Spinal cord (tissue), 10 donors: ENCODE data around the gene OR5H14. TPM values are rescaled to one million over a fixed set of nuclear protein-coding genes. Genes with fewer than 3 reads are reported as not detected.

Experiments
- DNase-seq, 6 donors: peaks; one replicate each; pipeline versions ENCODE4 v3.0.0 to v3.0.0-alpha.2; 2013 to 2015; ENCODE audit warnings: low spot score in 6 of 6, low read depth in 4 of 6
- H3K27ac ChIP-seq: one replicate; pipeline ENCODE4 v1.5.1; 2013; ENCODE audit warnings: low read depth, low read length, control low read depth
- H3K27me3 ChIP-seq: one replicate; pipeline ENCODE4 v1.6.1; 2013; ENCODE audit warnings: low read length; ENCODE audit not compliant: control insufficient read depth, insufficient read depth
- H3K36me3 ChIP-seq: one replicate; pipeline ENCODE4 v1.6.1; 2013; ENCODE audit warnings: low read length; ENCODE audit not compliant: control insufficient read depth, insufficient read depth
- H3K4me1 ChIP-seq: one replicate; pipeline ENCODE4 v1.6.1; 2013; ENCODE audit warnings: low read length; ENCODE audit not compliant: control insufficient read depth, insufficient read depth
- H3K4me3 ChIP-seq: one replicate; pipeline ENCODE4 v1.5.1; 2013; ENCODE audit warnings: low read depth, low read length, control low read depth
- H3K9me3 ChIP-seq: one replicate; pipeline ENCODE4 v1.6.1; 2013; ENCODE audit warnings: low read length; ENCODE audit not compliant: control insufficient read depth, insufficient read depth
- WGBS: methylation state at CpG from one replicate; pipeline ENCODE4 v1.1.5; 2013; ENCODE audit warnings: missing lambda C conversion rate; ENCODE audit not compliant: insufficient coverage; 5-methylcytosine and 5-hydroxymethylcytosine counted together
- long read RNA-seq, 4 donors: transcript quantifications; one replicate each; lab custom pipeline, GENCODE V29; 2026
- polyA plus RNA-seq, 2 donors: library from polyadenylated mRNA; unstranded; fragments of 120-200 nt; gene quantifications; one replicate each; pipeline ENCODE4 v1.2.1, GENCODE V29; 2013; ENCODE audit not compliant: insufficient read length in 2 of 2
- total RNA-seq, 2 donors: library from RNA; depleted of rRNA in 1 of 2; stranded (reverse); fragments of 120-200 nt in 1 of 2; fragments of >200 nt in 1 of 2; gene quantifications; one replicate each; pipeline versions ENCODE4 v1.2.3 to v1.2.4, GENCODE V29; 2013 to 2014
- donor health status: healthy.

The OR5H14 gene
- not detected for total RNA-seq
- polyA plus RNA-seq: under 1 TPM in 1 of 2 donors, not detected in 1; 0.06 TPM
- long read RNA-seq, donor 1: 0 reads
- long read RNA-seq, donor 2: 0 reads
- long read RNA-seq, donor 3: 0 reads
- long read RNA-seq, donor 4: 0 reads

DNA sequence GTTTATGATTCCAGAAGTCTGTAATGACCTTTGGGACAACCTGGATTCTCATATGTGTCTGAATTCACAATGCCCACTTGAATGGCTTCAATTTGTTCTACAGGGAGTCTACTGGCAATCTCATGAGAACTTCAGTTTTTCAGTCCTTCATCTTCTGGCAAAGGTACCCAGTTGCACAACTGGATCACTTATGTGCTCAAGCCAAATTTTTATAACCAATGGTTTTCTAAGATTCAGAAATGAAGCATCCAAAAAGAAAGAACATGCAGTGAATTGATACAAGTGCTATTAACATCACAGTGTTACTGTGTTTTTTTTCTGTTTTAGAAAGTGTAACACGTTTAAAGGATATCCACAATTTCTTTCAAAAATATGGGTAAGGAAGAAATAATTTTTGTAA is at the start of gene OR5H14:
Gene OR5H14, plus strand, starts transcription at position 301 of the 400 bp plus-strand sequence. CDS start 1,907 bp downstream, outside the sequence.
- H3K4me1 ChIP-seq: no peaks in the 10 kb centered on the region
- no peaks in the 10 kb centered on the region for H3K36me3 ChIP-seq
- no peaks in the 10 kb centered on the region for H3K27me3 ChIP-seq
- no peak within 1 kb of the TSS for H3K27ac ChIP-seq
- no CpG with 5 or more reads among the region's 1 CpG for WGBS
- no peak within 1 kb of the TSS for H3K4me3 ChIP-seq
- no peaks in the 10 kb centered on the region for H3K9me3 ChIP-seq
- DNase-seq: no peak

DNA sequence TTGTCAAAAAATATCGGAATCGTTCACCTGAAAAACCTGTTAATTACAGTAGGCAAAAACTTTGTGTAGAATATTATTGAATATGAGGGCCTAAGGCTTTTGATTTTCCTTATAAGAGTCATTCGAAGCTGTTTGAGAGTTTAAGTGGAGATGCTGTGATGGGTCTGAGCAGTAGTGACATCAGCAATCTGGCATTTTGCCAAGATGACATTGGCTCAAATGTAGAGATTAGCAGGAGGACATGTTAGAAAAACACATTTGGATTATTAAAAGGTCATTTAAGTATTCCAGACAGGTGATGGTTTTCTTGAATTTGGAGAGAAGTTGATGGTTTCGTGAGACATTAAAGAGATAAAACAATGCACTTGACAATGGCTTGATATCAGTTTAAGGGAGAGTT is 47.4 kb upstream of the OR5H14 start:
- H3K4me3 ChIP-seq: no peak overlapping the region
- H3K9me3 ChIP-seq: no peaks in the 10 kb centered on the region
- H3K4me1 ChIP-seq: no peaks in the 10 kb centered on the region

DNA sequence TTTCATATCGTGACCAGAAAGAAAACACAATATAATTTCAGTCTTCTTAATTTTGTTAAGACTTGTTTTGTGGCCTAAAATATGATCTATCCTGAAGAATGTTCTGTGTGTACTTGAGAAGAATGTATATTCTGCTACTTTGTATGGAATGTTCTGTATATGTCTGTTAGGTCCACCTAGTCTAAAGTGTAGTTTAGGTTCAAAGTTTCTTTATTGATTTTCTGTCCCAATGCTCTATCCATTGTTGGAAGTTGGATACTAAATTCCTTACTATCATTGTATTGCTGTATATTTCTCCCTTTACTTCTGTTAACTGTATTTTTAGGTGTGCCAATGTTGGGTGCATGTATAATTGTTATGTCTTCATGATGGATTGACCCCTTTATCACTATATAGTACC is 39.1 kb upstream of the OR5H14 start:
- Histone ChIP-seq H3K4me3 (no peak overlapping the region), H3K9me3 (peaks cover 5% of the 10 kb centered on the region), H3K27me3 (no peaks in the 10 kb centered on the region), H3K36me3 (no peaks in the 10 kb centered on the region), H3K4me1 (no peaks in the 10 kb centered on the region), H3K27ac (no peak overlapping the region)
- no peak for DNase-seq
- whole genome bisulfite sequencing: no CpG with 5 or more reads among the region's 1 CpG

More for the DNA sequence above, 47.4 kb upstream of the OR5H14 start:
- DNase-seq: no peak
- Histone ChIP-seq H3K27ac (no peak overlapping the region), H3K27me3 (no peaks in the 10 kb centered on the region), H3K36me3 (no peaks in the 10 kb centered on the region)
- 88% methylated on average over 1 of the region's 4 CpGs for WGBS

DNA sequence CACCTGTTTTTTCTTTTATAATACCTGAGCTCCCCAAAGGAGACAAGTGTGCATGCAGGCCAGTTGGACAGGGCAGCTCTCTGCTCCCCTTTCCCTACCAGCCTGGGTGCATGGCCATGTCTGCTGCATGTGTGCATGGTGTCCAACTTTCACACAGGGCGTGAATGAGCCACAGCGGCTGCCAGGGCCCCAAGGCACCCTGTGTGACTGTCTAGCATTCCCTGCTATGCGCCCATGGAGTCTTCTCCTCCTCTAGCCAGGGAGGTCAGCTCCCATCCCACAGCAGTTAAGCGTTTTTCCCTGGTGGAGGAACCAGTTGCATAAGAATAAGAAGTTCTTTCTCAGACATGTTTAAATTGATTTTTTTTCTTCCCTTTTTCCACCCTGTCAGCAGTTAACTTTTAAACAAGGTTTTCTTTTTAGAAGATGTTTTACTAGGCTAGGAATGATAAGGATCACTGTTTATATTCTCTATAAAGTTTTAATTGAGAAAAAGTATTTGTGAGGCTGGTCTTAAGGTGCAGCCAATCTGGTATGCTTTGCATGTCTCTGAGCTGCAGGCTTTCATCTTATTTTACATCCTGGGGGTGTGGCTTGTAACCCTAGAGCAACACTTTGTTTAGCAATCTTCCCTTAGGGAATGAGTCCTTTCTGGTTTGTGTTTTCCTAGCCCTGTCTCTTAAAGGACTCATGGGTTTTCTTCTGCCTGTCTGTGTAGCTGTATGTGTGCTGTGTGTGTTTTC is 37.3 kb upstream of the OR5H14 start:
- Histone ChIP-seq H3K4me3 (no peak overlapping the region), H3K27me3 (no peaks in the 10 kb centered on the region), H3K36me3 (no peaks in the 10 kb centered on the region), H3K9me3 (peaks cover 5% of the 10 kb centered on the region), H3K4me1 (no peaks in the 10 kb centered on the region), H3K27ac (no peak overlapping the region)
- 80% methylated on average over 3 of the region's 4 CpGs for WGBS
- DNase-seq: no peak

DNA sequence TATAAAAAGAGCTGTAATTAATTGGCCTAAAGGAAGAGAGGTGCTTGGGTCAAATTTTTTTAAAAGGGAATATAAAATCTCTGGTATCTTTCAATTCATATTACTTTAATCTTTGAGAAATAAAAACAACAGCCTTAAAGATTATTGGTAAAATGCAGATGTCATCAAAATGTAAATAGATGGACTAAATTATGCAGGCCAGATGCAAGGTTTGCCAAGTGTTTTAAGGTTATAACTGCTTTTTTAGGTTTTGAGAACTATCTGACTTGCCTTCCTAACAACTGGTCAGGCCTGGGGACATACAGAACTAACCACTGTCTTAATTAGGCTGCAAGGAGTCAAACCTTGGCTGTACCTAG is 36.8 kb upstream of the OR5H14 start:
- DNase-seq: no peak
- Histone ChIP-seq H3K27me3 (no peaks in the 10 kb centered on the region), H3K4me3 (no peak overlapping the region), H3K4me1 (no peaks in the 10 kb centered on the region), H3K36me3 (no peaks in the 10 kb centered on the region), H3K9me3 (peaks cover 5% of the 10 kb centered on the region), H3K27ac (no peak overlapping the region)

DNA sequence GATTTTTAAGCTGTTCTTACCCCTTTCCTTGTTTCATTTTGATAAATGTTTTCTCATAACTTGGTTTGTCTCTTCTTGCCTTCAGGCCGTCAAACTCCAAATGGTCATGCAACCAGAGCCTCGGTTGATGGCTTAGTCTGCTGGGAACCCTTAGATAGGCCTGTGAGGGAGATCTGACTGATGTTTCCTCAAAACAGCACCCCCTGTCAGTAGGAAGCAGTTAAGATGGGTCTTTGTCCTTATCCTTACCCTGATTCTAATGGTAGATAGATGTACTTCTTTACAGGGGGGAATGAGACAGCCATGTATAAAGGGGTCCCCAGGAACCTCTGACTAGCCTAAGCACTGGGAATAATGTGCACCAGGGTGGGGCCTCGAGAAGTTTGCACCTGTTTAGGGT is 33.0 kb upstream of the OR5H14 start:
- DNase-seq: no peak
- no peaks in the 10 kb centered on the region for H3K36me3 ChIP-seq

DNA sequence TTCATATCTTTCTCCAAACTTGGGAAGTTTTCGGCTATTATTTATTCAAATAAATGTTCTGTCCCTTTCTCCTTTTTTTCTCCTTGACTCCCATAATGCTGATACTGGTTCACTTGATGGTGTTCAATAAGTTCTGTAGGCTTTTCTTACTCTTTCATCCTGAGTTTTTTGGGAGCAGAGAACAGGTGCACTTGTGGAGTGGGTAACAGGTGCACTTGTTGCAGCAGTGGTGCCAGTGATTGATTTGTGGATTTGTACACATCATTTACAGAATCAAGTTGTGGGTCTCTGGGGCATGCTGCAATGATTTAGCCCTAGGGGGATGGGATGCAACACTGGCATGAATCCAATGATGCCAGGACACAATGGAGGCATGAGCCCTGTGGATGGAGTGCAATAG is 31.6 kb upstream of the OR5H14 start:
- no peaks in the 10 kb centered on the region for H3K4me1 ChIP-seq
- H3K27ac ChIP-seq: no peak overlapping the region
- WGBS: no CpG with 5 or more reads among the region's 1 CpG
- no peak overlapping the region for H3K4me3 ChIP-seq
- H3K36me3 ChIP-seq: no peaks in the 10 kb centered on the region
- no peaks in the 10 kb centered on the region for H3K27me3 ChIP-seq
- DNase-seq: no peak
- peaks cover 5% of the 10 kb centered on the region for H3K9me3 ChIP-seq

More for the DNA sequence above, 33.0 kb upstream of the OR5H14 start:
- WGBS: 67% methylated on average over 1 of the region's 3 CpGs
- H3K27me3 ChIP-seq: no peaks in the 10 kb centered on the region
- H3K27ac ChIP-seq: no peak overlapping the region
- H3K4me1 ChIP-seq: no peaks in the 10 kb centered on the region
- peaks cover 5% of the 10 kb centered on the region for H3K9me3 ChIP-seq
- no peak overlapping the region for H3K4me3 ChIP-seq

DNA sequence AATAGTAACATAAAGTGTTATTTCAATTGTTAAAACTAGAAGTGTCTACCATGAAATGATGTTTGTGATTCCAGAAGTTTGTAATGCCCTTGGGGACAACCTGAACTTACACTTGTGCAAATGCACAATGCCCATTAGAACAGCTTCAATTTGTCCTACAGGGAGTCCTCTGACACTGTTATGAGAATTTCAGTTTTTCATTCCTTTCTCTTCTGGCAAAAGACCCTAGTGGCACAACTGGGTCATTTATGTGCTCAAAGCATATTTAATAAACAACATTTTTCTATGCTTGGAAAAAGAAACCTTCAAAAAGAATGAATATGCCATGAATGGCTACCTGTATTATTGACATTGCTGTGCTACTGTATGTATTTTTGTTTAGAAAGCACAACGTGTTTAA is 16.9 kb upstream of the OR5H14 start, which contains the start of gene OR5H1:
Gene OR5H1, plus strand, starts transcription at position 301 of the 400 bp plus-strand sequence. CDS start 1,977 bp downstream, outside the sequence.
- no peaks in the 10 kb centered on the region for H3K27me3 ChIP-seq
- no CpG with 5 or more reads among the region's 1 CpG for WGBS
- H3K4me3 ChIP-seq: no peak within 1 kb of the TSS
- no peaks in the 10 kb centered on the region for H3K4me1 ChIP-seq
- no peak within 1 kb of the TSS for H3K27ac ChIP-seq
- H3K9me3 ChIP-seq: no peaks in the 10 kb centered on the region
- DNase-seq: no peak
- no peaks in the 10 kb centered on the region for H3K36me3 ChIP-seq

DNA sequence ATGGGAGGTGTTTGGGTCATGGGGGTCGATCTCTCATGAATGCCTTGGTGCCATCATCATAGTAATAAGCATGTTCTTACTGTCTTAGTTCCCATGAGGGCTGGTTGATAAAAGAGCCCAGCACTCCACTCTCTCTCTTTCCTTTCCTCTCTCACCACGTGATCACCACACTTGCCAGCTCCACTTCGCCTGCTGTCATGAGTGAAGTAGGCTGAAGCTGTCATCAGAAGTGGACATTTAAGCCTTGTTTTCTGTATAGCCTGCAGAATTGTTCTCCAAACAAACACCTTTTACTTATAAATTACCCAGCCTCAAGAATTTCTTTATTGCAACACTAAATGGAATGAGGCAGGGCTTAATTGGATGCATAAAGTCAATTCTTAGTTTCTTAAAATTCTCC is 10.6 kb upstream of the OR5H14 start:
- Histone ChIP-seq H3K9me3 (no peaks in the 10 kb centered on the region), H3K27ac (no peak overlapping the region), H3K36me3 (no peaks in the 10 kb centered on the region), H3K27me3 (no peaks in the 10 kb centered on the region), H3K4me1 (no peaks in the 10 kb centered on the region), H3K4me3 (no peak overlapping the region)
- no CpG with 5 or more reads among the region's 3 CpGs for WGBS
- no peak for DNase-seq
